WERI-Rb-1 (cell line): ENCODE data around the gene RTN4.

Experiments
- DNase-seq: peaks from one replicate; pipeline ENCODE4 v3.0.0-alpha.2; 2020
- H3K27ac ChIP-seq: fragments of 250-450 bp; sonication (Bioruptor Pico); 2 replicates; pipeline ENCODE4 v1.5.1; 2020; ENCODE audit warnings: mild to moderate bottlenecking, moderate library complexity
- H3K27me3 ChIP-seq: fragments of 250-450 bp; sonication (Bioruptor Pico); 2 replicates; pipeline ENCODE4 v1.5.1; 2021; ENCODE audit warnings: mild to moderate bottlenecking, low read depth, moderate library complexity; ENCODE audit not compliant: insufficient read depth, severe bottlenecking
- H3K36me3 ChIP-seq: fragments of 250-450 bp; sonication (Bioruptor Pico); 2 replicates; pipeline ENCODE4 v1.5.1; 2020; ENCODE audit warnings: mild to moderate bottlenecking, moderate library complexity
- H3K4me3 ChIP-seq: 2 replicates; pipeline ENCODE4 v1.5.1; 2011; ENCODE audit warnings: low read depth, mild to moderate bottlenecking, control low read depth, low read length
- H3K9me3 ChIP-seq: fragments of 250-450 bp; sonication (Bioruptor Pico); 2 replicates; pipeline ENCODE4 v1.5.1; 2021; ENCODE audit warnings: mild to moderate bottlenecking, moderate library complexity; ENCODE audit not compliant: severe bottlenecking
- TF ChIP-seq, protein P1 (sequence below): IDR thresholded peaks from 2 replicates; pipeline ENCODE4 v1.5.1; 2011; ENCODE audit warnings: low read depth, mild to moderate bottlenecking, control low read depth, inconsistent platforms, low read length

RTN4 gene

DNA sequence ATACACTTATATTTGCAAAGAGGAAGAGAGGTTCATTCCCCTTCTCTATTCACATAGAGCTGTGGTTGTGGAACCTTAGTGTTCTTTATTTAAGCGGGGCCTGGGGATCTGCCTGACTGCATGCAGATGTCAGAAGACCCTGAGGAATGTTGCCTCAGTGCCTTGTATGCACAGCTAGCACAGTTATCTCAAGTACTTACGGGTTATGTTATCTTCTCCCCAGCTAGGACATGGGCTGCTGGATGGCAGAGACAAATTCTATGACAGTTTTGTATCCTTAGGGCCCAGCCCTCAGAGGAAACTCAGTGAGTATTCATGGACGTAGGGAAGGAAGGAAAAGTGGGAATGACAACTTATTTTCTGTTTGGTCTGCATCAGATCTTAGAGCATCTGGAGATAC, 37.7 kb upstream of the RTN4 start:
- H3K27ac ChIP-seq, result no peak overlapping the region
- TF ChIP-seq, protein P1, sequence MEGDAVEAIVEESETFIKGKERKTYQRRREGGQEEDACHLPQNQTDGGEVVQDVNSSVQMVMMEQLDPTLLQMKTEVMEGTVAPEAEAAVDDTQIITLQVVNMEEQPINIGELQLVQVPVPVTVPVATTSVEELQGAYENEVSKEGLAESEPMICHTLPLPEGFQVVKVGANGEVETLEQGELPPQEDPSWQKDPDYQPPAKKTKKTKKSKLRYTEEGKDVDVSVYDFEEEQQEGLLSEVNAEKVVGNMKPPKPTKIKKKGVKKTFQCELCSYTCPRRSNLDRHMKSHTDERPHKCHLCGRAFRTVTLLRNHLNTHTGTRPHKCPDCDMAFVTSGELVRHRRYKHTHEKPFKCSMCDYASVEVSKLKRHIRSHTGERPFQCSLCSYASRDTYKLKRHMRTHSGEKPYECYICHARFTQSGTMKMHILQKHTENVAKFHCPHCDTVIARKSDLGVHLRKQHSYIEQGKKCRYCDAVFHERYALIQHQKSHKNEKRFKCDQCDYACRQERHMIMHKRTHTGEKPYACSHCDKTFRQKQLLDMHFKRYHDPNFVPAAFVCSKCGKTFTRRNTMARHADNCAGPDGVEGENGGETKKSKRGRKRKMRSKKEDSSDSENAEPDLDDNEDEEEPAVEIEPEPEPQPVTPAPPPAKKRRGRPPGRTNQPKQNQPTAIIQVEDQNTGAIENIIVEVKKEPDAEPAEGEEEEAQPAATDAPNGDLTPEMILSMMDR, result no peak
- no peaks in the 10 kb centered on the region for H3K36me3 ChIP-seq
- no peak for DNase-seq
- H3K27me3 ChIP-seq, result no peaks in the 10 kb centered on the region
- H3K9me3 ChIP-seq, result no peaks in the 10 kb centered on the region
- no peak overlapping the region for H3K4me3 ChIP-seq

DNA sequence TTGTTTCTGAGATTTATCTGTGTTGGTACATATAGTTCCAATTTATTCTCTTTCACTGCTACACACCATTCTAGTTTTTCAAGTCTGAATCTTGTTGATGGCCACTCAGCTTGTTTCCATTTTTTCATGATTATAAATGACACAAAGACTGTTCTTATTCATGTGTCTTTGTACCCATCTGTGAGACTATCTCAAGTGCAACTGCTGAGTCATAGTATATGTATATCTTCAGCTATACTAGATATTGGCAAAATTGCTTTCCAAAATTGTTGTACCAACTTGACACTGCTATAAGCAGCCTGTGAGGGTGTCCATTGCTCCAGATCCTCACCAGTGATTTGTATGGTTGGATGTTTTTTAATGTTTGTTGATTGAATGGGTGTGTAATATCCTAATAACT, 37.2 kb upstream of the RTN4 start:
- Histone ChIP-seq H3K36me3 (no peaks in the 10 kb centered on the region), H3K4me3 (no peak overlapping the region), H3K27ac (no peak overlapping the region), H3K27me3 (no peaks in the 10 kb centered on the region), H3K9me3 (no peaks in the 10 kb centered on the region)
- TF ChIP-seq, protein P1, result no peak
- no peak for DNase-seq

DNA sequence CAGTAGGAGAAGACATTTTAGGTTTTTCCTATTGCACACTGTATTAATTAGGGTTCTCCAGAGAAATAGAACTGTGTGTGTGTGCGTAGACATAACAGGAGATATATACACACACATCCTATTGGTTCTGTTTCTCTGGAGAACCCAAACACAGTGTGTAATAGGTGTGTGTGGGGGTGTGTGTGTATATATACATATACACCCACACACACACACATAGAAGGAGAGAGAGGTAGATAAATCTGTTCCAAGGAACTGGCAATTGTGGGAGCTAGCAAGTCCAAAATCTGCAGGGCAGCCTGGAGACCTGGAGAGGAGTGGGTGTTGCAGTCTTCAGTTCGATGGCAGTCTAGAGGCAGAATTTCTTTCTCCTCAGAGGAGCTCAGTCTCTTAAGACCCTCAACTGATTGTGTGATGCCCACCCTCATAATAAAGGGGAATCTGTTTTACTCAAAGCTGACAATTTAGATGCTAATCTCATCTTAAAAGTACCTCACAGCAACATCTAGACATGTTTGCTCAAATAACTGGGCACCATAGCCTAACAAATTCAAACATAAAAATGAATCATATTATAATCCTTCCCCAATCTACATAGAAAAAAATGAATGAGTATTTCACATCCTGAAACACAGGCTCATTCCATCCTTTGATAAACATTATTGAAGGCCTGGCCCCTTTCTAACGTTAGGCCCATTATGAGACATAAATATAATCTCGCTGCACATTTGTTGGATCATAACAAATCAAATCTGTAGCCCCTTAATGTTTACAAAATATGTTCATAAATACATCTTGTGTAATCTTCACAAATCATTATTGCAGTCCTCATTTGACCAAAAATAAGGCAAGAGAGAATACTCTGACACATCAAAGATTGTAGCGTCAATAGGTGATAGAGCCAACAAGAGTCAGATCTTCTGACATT, 35.1 kb upstream of the RTN4 start:
- H3K27ac ChIP-seq, result no peak overlapping the region
- no peak for DNase-seq

DNA sequence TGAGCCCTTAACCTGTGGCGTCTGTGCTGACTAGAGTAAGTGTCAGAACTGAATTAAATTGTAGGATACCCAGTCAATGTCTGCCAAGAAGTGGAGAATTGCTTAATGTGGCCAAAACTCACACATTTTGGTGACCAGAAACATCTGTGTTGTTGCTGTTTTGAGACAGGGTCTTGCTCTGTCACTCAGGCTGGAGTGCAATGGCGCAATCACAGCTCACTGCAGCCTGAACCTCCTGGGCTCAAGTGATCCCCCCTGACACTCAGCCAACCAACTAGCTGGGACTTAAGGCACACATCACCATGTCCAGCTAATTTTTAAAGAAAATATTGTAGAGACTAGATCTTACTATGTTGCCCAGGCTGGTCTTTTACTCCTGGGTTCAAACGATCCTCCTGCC, 34.4 kb upstream of the RTN4 start:
- DNase-seq, result no peak
- no peak overlapping the region for H3K27ac ChIP-seq
- TF ChIP-seq, protein P1, result no peak
- H3K36me3 ChIP-seq, result no peaks in the 10 kb centered on the region
- H3K27me3 ChIP-seq, result no peaks in the 10 kb centered on the region
- H3K9me3 ChIP-seq, result peaks cover 7% of the 10 kb centered on the region
- no peak overlapping the region for H3K4me3 ChIP-seq

More for the DNA sequence above, 35.1 kb upstream of the RTN4 start:
- Histone ChIP-seq H3K36me3 (no peaks in the 10 kb centered on the region), H3K9me3 (peaks cover 2% of the 10 kb centered on the region), H3K4me3 (no peak overlapping the region), H3K27me3 (no peaks in the 10 kb centered on the region)
- TF ChIP-seq, protein P1, result no peak

DNA sequence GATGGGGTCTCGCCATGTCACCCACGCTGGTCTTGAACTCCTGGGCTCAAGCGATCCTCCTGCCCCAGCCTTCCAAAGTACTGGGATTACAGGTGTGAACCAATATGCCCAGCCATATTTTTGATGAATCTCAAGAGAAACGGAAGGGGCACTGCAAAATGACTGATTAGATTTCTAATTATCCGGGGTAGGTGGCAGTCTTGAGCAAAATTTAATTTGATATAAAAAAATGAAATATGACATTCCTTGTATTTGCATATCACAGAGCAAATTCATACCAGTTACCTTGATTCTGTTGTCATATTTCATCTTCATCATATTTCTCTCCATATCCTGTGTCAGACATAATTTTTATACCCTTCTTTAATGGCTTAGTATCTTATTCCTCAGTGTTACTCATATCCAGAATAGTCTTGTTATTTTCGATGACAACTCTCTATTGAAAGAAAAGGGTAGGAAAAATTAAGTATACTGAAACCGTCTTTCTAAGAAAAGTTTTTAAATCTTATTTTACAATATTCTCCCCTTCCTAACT, 30.0 kb upstream of the RTN4 start:
- Histone ChIP-seq H3K36me3 (no peaks in the 10 kb centered on the region), H3K27ac (no peak overlapping the region), H3K9me3 (peaks cover 7% of the 10 kb centered on the region), H3K4me3 (no peak overlapping the region), H3K27me3 (no peaks in the 10 kb centered on the region)
- no peak for DNase-seq
- TF ChIP-seq, protein P1, result no peak
